CD4-positive, alpha-beta T cell (primary cell): ENCODE results near the gene TMEM219. TPM values are rescaled to one million over a fixed set of nuclear protein-coding genes. Genes with fewer than 3 reads are reported as not detected.
"Not testable (repeated sequence)": the region's sequence is repeated elsewhere in the genome, so short reads cannot be mapped to it uniquely, and the experiment has no call there.

Source experiments
- ATAC-seq: fragments of 200-7000 bp; cut with Tn5 transposase; one replicate; pipeline ENCODE4 v1.10.0; 2022; ENCODE audit warnings: mild to moderate bottlenecking; ENCODE audit not compliant: poor library complexity
- CTCF ChIA-PET: fragments of 350-600 bp; sonication (Branson Sonifier 250); formaldehyde crosslinking; loops from one replicate; lab custom pipeline; 2021; ENCODE audit warnings: antibody characterized with exemption, inconsistent platforms; lab: Charles Lee
- POLR2A ChIA-PET: fragments of 350-600 bp; sonication (Branson Sonifier 250); formaldehyde crosslinking; loops from one replicate; lab custom pipeline; 2021; ENCODE audit warnings: antibody characterized with exemption, inconsistent platforms; lab: Charles Lee
- DNase-seq, 14 experiments: peaks; one replicate each; pipeline ENCODE4 v3.0.0-alpha.2; 2013 to 2020; ENCODE audit warnings: mixed read lengths in 2 of 14
- H3K27ac ChIP-seq, 2 donors: one replicate each; pipeline versions ENCODE4 v1.5.1 to v1.7.0; 2013; ENCODE audit warnings: low read length in 2 of 2, low read depth in 1 of 2, mild to moderate bottlenecking in 1 of 2
- H3K27me3 ChIP-seq, 2 experiments: 1 replicate in 1 of 2; 2 replicates in 1 of 2; pipeline versions ENCODE4 v1.6.1 to v1.7.0; 2013; ENCODE audit warnings: low read length in 2 of 2, control low read depth in 1 of 2, mild to moderate bottlenecking in 1 of 2, moderate library complexity in 1 of 2; ENCODE audit not compliant: insufficient read depth in 2 of 2, control insufficient read depth in 1 of 2
- H3K36me3 ChIP-seq: one replicate; pipeline ENCODE4 v1.6.1; 2013; ENCODE audit warnings: low read length, control low read depth; ENCODE audit not compliant: insufficient read depth
- H3K4me1 ChIP-seq: one replicate; pipeline ENCODE4 v1.6.1; 2013; ENCODE audit warnings: low read length, control low read depth; ENCODE audit not compliant: insufficient read depth
- H3K4me3 ChIP-seq: one replicate; pipeline ENCODE4 v1.5.1; 2013; ENCODE audit warnings: mild to moderate bottlenecking, low read length, moderate library complexity
- H3K9me3 ChIP-seq, 2 experiments: 1 replicate in 1 of 2; 2 replicates in 1 of 2; pipeline versions ENCODE4 v1.6.1 to v1.7.0; 2013; ENCODE audit warnings: low read length in 2 of 2, mild to moderate bottlenecking in 2 of 2, control low read depth in 1 of 2, moderate library complexity in 1 of 2; ENCODE audit not compliant: control insufficient read depth in 1 of 2, insufficient read depth in 1 of 2
- H3K27ac Mint-ChIP-seq: one replicate; pipeline ENCODE4 v1.8.0; 2020; ENCODE audit warnings: mixed read lengths
- H3K27me3 Mint-ChIP-seq: one replicate; pipeline ENCODE4 v1.8.0; 2021; ENCODE audit warnings: mixed read lengths
- H3K36me3 Mint-ChIP-seq: one replicate; pipeline ENCODE4 v1.8.0; 2021; ENCODE audit warnings: low read depth, mixed read lengths
- H3K4me1 Mint-ChIP-seq: one replicate; pipeline ENCODE4 v1.8.0; 2021; ENCODE audit warnings: low read depth, mixed read lengths
- H3K4me3 Mint-ChIP-seq: one replicate; pipeline ENCODE4 v1.8.0; 2020; ENCODE audit warnings: mild to moderate bottlenecking, mixed read lengths
- H3K9me3 Mint-ChIP-seq: one replicate; pipeline ENCODE4 v1.8.0; 2020; ENCODE audit warnings: mixed read lengths
- intact Hi-C, 2 experiments: fragments of 100-400 bp; cut with DNase I in 1 of 2; cut with micrococcal nuclease in 1 of 2; formaldehyde crosslinking; loops; one replicate each; pipeline versions ENCODE4 v1.15.1 to v1.9.0; 2023 to 2025; cut with DNase I, micrococcal nuclease
- total RNA-seq, 174 experiments: library from RNA in 2 of 174; stranded (reverse) in 2 of 174; gene quantifications; one replicate each; pipeline ENCODE4 v1.2.3 and lab custom pipeline; 2021 to 2026
- TF ChIP-seq, protein P1 (sequence below): fragments of 200-600 bp; IDR thresholded peaks from one replicate; pipeline ENCODE4 v1.8.0; 2022; ENCODE audit warnings: antibody characterized with exemption, mild to moderate bottlenecking

The TMEM219 gene
- total RNA-seq, 2 experiments from 2014 or later: 56.9 to 63.3 TPM

DNA sequence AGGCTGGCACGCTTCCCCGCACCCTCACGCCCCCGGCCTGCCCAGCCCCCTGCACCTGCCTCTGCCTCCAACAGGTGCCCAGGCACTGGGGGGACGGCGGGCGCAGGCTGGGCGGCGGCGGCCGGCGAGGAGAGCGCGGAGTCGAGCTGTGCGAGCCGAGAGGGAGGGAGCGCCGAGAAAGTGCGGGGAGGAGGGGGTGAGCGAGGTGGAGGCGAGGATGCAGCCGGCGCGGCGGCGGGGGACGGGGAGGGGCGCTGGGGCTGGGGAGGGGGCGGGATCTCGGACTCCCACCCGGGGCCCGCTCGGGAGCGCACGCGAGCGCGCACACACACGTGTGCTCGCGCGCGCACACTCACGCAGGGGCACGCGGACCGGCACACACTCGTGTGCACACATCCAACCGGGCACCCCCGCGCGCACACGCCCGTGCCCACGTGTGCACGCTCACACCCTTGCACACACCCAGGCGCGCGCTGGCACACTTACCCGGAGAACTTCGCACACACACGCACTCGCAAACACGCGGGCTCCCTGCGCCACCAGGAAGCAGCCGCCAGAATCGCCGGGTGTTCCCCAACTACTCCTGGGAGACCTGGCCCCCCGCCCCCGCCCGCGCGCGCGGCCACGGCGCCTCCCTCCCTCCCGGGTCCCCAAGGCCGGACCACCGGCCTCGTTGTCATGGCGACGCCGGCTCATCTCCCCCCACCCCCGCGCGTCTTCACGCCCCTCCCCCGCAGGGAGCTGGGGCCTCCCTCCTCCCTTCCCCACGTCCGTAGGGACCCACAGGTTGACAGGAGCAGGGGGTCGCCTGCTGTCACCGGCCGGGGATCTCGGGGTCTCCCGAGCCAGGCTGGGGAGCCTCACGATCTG is 49.2 kb downstream of the TMEM219 start, which contains the start of gene DOC2A:
Gene DOC2A (minus strand): TSS at position 184 of the 870 bp plus-strand sequence. CDS start 805 bp downstream, outside the sequence.
- peak in 9 of 14 experiments; percentile 20 to 59 (median 34) for DNase-seq
- ChIA-PET CTCF (no interaction called here), POLR2A (interaction anchor here (0.7 kb wide), 1 partner anchor 14 kb away, joined by 3 read pairs; no protein-coding TSS in a partner anchor)

DNA sequence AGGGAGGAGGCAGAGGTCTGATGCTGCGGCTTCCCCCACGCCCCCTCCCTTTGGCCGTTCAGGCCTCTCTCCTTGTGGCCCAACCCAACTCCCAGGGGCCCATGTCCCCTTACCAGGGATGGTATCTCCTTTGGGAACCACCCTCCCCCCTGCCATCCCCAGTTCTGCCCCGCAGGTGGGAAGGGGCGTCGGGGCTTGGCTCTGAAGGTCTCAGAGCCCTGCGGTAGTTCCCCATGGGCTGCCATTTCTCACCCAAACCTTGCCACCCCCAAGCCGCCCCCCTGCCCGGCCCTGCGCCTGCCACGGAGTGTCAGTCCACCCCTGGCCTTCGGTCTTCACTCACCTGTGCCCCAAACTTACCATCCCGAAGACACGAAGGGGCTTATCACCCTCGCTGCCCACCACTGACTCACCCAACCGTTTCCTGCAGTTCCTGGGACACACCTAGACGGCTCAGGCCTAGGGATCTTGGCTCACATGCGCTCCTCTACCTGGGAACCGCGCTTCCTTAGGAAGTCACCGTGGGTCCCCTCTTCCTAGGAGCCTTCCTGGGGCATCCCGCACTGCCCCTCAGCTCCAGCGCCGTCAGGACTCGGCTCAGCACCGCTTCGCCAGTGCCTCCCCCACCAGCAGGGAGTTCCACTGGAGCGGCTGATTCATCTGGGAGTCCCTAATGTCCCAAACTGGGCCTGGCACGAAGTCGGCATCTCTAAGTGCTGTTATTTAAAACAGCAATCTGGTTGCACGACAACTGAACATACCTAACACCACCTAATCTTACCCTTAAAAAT is 50.0 kb downstream of the TMEM219 start:
- Mint-ChIP-seq H3K27ac (no peak overlapping the region), H3K4me3 (peak overlapping the region; percentile 89), H3K36me3 (no peaks in the 10 kb centered on the region), H3K27me3 (peaks cover 26% of the 10 kb centered on the region), H3K4me1 (peaks cover 11% of the 10 kb centered on the region), H3K9me3 (no peaks in the 10 kb centered on the region)
- H3K4me1 ChIP-seq: peaks cover 19% of the 10 kb centered on the region
- CTCF ChIA-PET: no interaction called here
- peaks cover 0 to 17% of the 10 kb centered on the region in 2 experiments for H3K9me3 ChIP-seq
- POLR2A ChIA-PET: no interaction called here
- peaks cover 19 to 20% of the 10 kb centered on the region in 2 experiments for H3K27me3 ChIP-seq
- DNase-seq (no peak), ATAC-seq (no peak)
- no peak overlapping the region for H3K27ac ChIP-seq
- H3K4me3 ChIP-seq: peak overlapping the region; percentile 12
- TF ChIP-seq, protein P1, sequence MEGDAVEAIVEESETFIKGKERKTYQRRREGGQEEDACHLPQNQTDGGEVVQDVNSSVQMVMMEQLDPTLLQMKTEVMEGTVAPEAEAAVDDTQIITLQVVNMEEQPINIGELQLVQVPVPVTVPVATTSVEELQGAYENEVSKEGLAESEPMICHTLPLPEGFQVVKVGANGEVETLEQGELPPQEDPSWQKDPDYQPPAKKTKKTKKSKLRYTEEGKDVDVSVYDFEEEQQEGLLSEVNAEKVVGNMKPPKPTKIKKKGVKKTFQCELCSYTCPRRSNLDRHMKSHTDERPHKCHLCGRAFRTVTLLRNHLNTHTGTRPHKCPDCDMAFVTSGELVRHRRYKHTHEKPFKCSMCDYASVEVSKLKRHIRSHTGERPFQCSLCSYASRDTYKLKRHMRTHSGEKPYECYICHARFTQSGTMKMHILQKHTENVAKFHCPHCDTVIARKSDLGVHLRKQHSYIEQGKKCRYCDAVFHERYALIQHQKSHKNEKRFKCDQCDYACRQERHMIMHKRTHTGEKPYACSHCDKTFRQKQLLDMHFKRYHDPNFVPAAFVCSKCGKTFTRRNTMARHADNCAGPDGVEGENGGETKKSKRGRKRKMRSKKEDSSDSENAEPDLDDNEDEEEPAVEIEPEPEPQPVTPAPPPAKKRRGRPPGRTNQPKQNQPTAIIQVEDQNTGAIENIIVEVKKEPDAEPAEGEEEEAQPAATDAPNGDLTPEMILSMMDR: no peak
- intact Hi-C loops: no loop called here
- no peaks in the 10 kb centered on the region for H3K36me3 ChIP-seq

More for the DNA sequence above, 49.2 kb downstream of the TMEM219 start, which contains the start of gene DOC2A:
- H3K27ac Mint-ChIP-seq: no peak within 1 kb of the TSS
- no peaks in the 10 kb centered on the region for H3K36me3 ChIP-seq
- H3K9me3 Mint-ChIP-seq: no peaks in the 10 kb centered on the region
- peaks cover 0 to 17% of the 10 kb centered on the region in 2 experiments for H3K9me3 ChIP-seq
- peak within 1 kb of the TSS; percentile 89 for H3K4me3 Mint-ChIP-seq
- intact Hi-C loops: no loop called here
- ATAC-seq: peak; percentile 85
- H3K27me3 ChIP-seq: peaks cover 19 to 20% of the 10 kb centered on the region in 2 experiments
- peaks cover 22% of the 10 kb centered on the region for H3K27me3 Mint-ChIP-seq
- H3K27ac ChIP-seq: no peak within 1 kb of the TSS
- H3K4me3 ChIP-seq: peak within 1 kb of the TSS; percentile 47
- TF ChIP-seq, protein P1: no peak
- H3K4me1 Mint-ChIP-seq: peaks cover 11% of the 10 kb centered on the region
- no peaks in the 10 kb centered on the region for H3K36me3 Mint-ChIP-seq
- H3K4me1 ChIP-seq: peaks cover 19% of the 10 kb centered on the region

DNA sequence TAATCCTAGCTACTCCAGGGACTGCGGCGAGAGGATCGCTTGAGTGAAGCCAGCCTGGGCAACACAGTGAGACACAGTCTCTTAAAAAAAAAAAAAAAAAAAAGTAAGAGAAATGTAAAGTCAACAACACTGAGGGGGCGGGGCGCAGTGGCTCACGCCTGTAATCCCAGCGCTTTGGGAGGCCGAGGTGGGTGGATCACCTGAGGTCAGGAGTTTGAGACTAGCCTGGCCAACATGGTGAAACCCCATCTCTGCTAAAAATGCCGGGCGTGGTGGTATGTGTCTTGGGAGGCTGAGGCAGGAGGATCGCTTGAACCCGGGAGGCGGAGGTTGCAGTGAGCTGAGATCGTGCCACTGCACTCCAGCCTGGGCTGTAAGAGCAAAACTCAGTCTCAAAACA is 50.7 kb downstream of the TMEM219 start:
- H3K9me3 Mint-ChIP-seq, H3K4me3 ChIP-seq, H3K27ac Mint-ChIP-seq, ATAC-seq, DNase-seq, POLR2A ChIA-PET, H3K27ac ChIP-seq, H3K36me3 ChIP-seq, H3K36me3 Mint-ChIP-seq, intact Hi-C loops: not testable (repeated sequence)
- Mint-ChIP-seq H3K4me3 (peak overlapping the region; percentile 58), H3K27me3 (peaks cover 26% of the 10 kb centered on the region), H3K4me1 (peaks cover 11% of the 10 kb centered on the region)
- CTCF ChIA-PET: interaction anchor here (1.4 kb wide), 1 partner anchor 205 kb away, joined by 3 read pairs; no protein-coding TSS in a partner anchor
- Histone ChIP-seq H3K4me1 (peaks cover 19% of the 10 kb centered on the region), H3K27me3 (peaks cover 17 to 20% of the 10 kb centered on the region in 2 experiments), H3K9me3 (peaks cover 0 to 17% of the 10 kb centered on the region in 2 experiments)

- POLR2A ChIA-PET, H3K9me3 Mint-ChIP-seq, H3K9me3 ChIP-seq, H3K27ac Mint-ChIP-seq, intact Hi-C loops, DNase-seq, H3K36me3 ChIP-seq, H3K27ac ChIP-seq, ATAC-seq, H3K4me1 Mint-ChIP-seq, H3K4me3 ChIP-seq, H3K4me3 Mint-ChIP-seq, H3K36me3 Mint-ChIP-seq: not testable (repeated sequence)
- peaks cover 13% of the 10 kb centered on the region for H3K27me3 Mint-ChIP-seq
- CTCF ChIA-PET: interaction anchor here (1.1 kb wide), 1 partner anchor 10 kb away, joined by 3 read pairs; no protein-coding TSS in a partner anchor
- H3K27me3 ChIP-seq: peaks cover 10 to 12% of the 10 kb centered on the region in 2 experiments
- H3K4me1 ChIP-seq: peaks cover 11% of the 10 kb centered on the region
Measured at GRCh38 chr16:30015450-30015849, 53.6 kb downstream of the TMEM219 start.
